Measurements from ENCODE around the gene EML4.
"Not testable (repeated sequence)": the region's sequence is repeated elsewhere in the genome, so short reads cannot be mapped to it uniquely, and the experiment has no call there.

Gene EML4

DNA sequence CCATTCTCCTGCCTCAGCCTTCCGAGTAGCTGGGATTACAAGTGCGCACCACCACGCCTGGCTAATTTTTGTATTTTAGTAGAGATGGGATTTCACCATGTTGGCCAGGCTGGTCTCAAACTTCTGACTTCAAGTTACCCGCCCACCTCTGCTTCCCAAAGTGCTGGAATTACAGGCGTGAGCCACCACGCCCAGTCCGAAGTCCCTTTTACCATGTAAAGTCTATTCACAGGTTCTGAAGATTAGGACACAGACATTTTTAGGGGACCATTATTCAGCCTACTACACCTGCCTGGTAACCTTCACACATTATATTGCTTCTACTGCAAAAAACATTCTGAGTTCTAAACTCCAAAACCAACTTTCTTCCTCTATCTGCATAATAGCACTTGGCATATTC is 210.9 kb downstream of the EML4 start:
- H3K4me1 ChIP-seq (ENCODE audit: control insufficient read depth in 5 of 5, insufficient read depth in 5 of 5, low read length in 5 of 5); H3K36me3 ChIP-seq (ENCODE audit: control insufficient read depth in 5 of 5, insufficient read depth in 5 of 5, low read length in 5 of 5); H3K4me3 ChIP-seq (ENCODE audit: low read depth in 1 of 5, low read length in 5 of 5); H3K9me3 ChIP-seq (ENCODE audit: control insufficient read depth in 5 of 5, low read length in 5 of 5); H3K27me3 ChIP-seq (ENCODE audit: control insufficient read depth in 5 of 5, insufficient read depth in 4 of 5, low read length in 5 of 5); H3K27ac ChIP-seq (ENCODE audit: low read depth, low read length); H3K9ac ChIP-seq (ENCODE audit: low read length in 5 of 5): not testable (repeated sequence)

DNA sequence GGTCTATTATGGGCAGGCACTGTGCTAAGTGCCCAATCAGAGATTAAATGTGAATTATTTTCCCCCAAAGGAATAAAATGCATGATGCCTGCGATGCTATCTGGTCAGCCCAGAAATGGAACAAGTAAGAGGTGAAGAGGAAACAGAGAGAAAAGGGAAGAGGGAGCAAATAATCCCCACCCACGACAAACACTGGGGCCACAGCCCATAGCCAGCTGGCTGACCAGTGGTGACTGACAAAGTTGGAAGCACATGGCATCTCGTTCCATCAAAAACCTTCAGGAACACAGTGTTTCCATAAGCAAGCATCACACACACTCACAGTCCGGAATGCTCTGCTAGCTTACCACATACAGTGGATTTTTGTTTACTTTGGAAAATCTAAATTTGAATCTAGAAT is 213.0 kb downstream of the EML4 start:
- Histone ChIP-seq H3K9ac (ENCODE audit: low read length in 5 of 5) (no peak overlapping the region), H3K36me3 (ENCODE audit: control insufficient read depth in 5 of 5, insufficient read depth in 5 of 5, low read length in 5 of 5) (no peaks in the 10 kb centered on the region), H3K4me3 (ENCODE audit: low read depth in 1 of 5, low read length in 5 of 5) (no peak overlapping the region), H3K9me3 (ENCODE audit: control insufficient read depth in 5 of 5, low read length in 5 of 5) (no peaks in the 10 kb centered on the region), H3K4me1 (ENCODE audit: control insufficient read depth in 5 of 5, insufficient read depth in 5 of 5, low read length in 5 of 5) (no peaks in the 10 kb centered on the region), H3K27me3 (ENCODE audit: control insufficient read depth in 5 of 5, insufficient read depth in 4 of 5, low read length in 5 of 5) (no peaks in the 10 kb centered on the region), H3K27ac (ENCODE audit: low read depth, low read length) (no peak overlapping the region)

Measured in subcutaneous abdominal adipose tissue (tissue), 5 donors.